Activated CD8-positive, alpha-beta T cell treated with anti-CD3 and anti-CD28 coated beads for 36 hours (primary cell): ENCODE results near the gene ABCG1. TPM values are rescaled to one million over a fixed set of nuclear protein-coding genes. Genes with fewer than 3 reads are reported as not detected.
A peak's percentile ranks its signal among the peaks of the same experiment; 100 is the strongest.

Experiments
- ATAC-seq: fragments of 200-7000 bp; cut with Tn5 transposase; one replicate; pipeline ENCODE4 v1.10.0; 2021; ENCODE audit warnings: mild to moderate bottlenecking, moderate library complexity
- CTCF ChIA-PET: fragments of 350-600 bp; sonication (Branson Sonifier 250); formaldehyde crosslinking; loops from one replicate; lab custom pipeline; 2021; ENCODE audit warnings: antibody characterized with exemption; lab: Charles Lee
- POLR2A ChIA-PET: fragments of 350-600 bp; sonication (Branson Sonifier 250); formaldehyde crosslinking; loops from one replicate; lab custom pipeline; 2021; ENCODE audit warnings: antibody characterized with exemption; lab: Charles Lee
- DNase-seq: peaks from one replicate; pipeline ENCODE4 v3.0.0-alpha.2; 2020
- H3K27ac Mint-ChIP-seq: one replicate; pipeline ENCODE4 v1.8.0; 2021; ENCODE audit warnings: mild to moderate bottlenecking, mixed read lengths
- H3K27me3 Mint-ChIP-seq: one replicate; pipeline ENCODE4 v1.8.0; 2021; ENCODE audit warnings: mixed read lengths
- H3K36me3 Mint-ChIP-seq: one replicate; pipeline ENCODE4 v1.8.0; 2021; ENCODE audit warnings: low read depth, mixed read lengths
- H3K4me1 Mint-ChIP-seq: one replicate; pipeline ENCODE4 v1.8.0; 2021; ENCODE audit warnings: low read depth, mixed read lengths
- H3K4me3 Mint-ChIP-seq: one replicate; pipeline ENCODE4 v1.8.0; 2021; ENCODE audit warnings: mild to moderate bottlenecking, moderate library complexity, mixed read lengths
- H3K9me3 Mint-ChIP-seq: one replicate; pipeline ENCODE4 v1.8.0; 2021; ENCODE audit warnings: mixed read lengths
- intact Hi-C: fragments of 100-400 bp; cut with micrococcal nuclease; formaldehyde crosslinking; loops from one replicate; pipeline ENCODE4 v1.10.0; 2022
- total RNA-seq, 2 experiments: library from RNA; stranded (reverse); gene quantifications; one replicate each; pipeline ENCODE4 v1.2.3, GENCODE V29; 2021
- TF ChIP-seq, protein P1 (sequence below): fragments of 200-600 bp; IDR thresholded peaks from one replicate; pipeline ENCODE4 v1.8.0; 2022; ENCODE audit warnings: antibody characterized with exemption, mild to moderate bottlenecking

Gene ABCG1
- total RNA-seq, 2 experiments from 2014 or later: 12.1 to 12.7 TPM

DNA sequence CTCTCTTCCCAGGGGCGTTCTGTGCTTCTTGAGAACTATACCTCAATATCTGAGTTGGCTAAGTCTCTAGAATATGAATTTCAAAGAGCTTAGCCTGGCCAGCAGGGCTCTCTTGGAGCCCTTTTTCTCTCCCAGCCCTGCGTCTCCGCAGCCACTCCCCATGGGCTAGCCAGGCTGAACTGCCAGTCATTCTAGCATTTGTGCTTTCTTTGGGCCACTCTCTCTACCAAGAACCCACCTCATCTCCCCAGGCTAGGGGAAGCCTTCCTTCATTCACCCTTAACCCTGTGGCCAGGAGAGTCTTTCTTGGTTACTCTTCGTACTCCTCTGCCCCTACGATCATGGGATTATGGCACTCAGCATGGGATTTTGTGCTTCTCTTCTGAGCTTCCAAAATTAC lies 18.2 kb downstream of the ABCG1 start:
- peaks cover 72% of the 10 kb centered on the region for H3K4me1 Mint-ChIP-seq
- intact Hi-C loops: loop anchor here (5.0 to 10.0 kb wide), 2 partner anchors 45 to 232 kb away; no protein-coding TSS in a partner anchor
- POLR2A ChIA-PET: interaction anchor here (1.3 to 9.6 kb wide), 8 partner anchors 9 to 167 kb away, joined by 6 to 110 read pairs (median 15); partner anchors contain the start of gene ABCG1

DNA sequence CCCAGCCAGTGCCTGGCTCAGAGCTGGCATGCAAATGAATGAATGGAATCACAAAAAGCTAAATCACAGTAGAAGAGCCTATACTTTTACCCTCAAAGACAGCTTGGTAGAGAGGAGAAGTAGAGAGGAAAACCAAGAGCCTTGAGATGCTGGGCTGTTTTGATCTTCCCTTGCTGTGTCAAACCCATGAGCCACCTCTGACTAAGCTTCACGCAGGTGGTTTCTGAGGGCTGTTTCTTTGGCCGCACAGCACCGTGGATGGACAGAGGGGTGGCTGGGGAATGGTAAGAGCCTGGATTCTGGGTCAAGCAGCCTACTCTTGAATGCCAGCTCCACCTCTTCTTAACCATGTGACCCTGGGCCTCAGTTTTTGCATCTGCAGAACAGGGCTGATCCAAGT lies 18.6 kb downstream of the ABCG1 start:
- intact Hi-C loops: loop anchor here (5.0 to 10.0 kb wide), 2 partner anchors 45 to 233 kb away; no protein-coding TSS in a partner anchor
- POLR2A ChIA-PET: interaction anchor here (0.8 to 9.6 kb wide), 11 partner anchors 9 to 290 kb away, joined by 3 to 110 read pairs (median 8); partner anchors contain the start of gene ABCG1
- H3K36me3 Mint-ChIP-seq: peaks cover 6% of the 10 kb centered on the region
- H3K4me1 Mint-ChIP-seq: peaks cover 71% of the 10 kb centered on the region
- H3K4me3 Mint-ChIP-seq: peak overlapping the region; percentile 67
- CTCF ChIA-PET: interaction anchor here (0.7 to 4.7 kb wide), 14 partner anchors 9 to 92 kb away, joined by 3 to 38 read pairs (median 8); no protein-coding TSS in a partner anchor
- H3K27me3 Mint-ChIP-seq: no peaks in the 10 kb centered on the region
- TF ChIP-seq, protein P1, sequence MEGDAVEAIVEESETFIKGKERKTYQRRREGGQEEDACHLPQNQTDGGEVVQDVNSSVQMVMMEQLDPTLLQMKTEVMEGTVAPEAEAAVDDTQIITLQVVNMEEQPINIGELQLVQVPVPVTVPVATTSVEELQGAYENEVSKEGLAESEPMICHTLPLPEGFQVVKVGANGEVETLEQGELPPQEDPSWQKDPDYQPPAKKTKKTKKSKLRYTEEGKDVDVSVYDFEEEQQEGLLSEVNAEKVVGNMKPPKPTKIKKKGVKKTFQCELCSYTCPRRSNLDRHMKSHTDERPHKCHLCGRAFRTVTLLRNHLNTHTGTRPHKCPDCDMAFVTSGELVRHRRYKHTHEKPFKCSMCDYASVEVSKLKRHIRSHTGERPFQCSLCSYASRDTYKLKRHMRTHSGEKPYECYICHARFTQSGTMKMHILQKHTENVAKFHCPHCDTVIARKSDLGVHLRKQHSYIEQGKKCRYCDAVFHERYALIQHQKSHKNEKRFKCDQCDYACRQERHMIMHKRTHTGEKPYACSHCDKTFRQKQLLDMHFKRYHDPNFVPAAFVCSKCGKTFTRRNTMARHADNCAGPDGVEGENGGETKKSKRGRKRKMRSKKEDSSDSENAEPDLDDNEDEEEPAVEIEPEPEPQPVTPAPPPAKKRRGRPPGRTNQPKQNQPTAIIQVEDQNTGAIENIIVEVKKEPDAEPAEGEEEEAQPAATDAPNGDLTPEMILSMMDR: no peak
- H3K27ac Mint-ChIP-seq: peak overlapping the region; percentile 93
- DNase-seq (peak; percentile 67), ATAC-seq (peak; percentile 10)
- H3K9me3 Mint-ChIP-seq: peaks cover 2% of the 10 kb centered on the region

More for the DNA sequence above, 18.2 kb downstream of the ABCG1 start:
- Mint-ChIP-seq H3K9me3 (peaks cover 4% of the 10 kb centered on the region), H3K27ac (peak overlapping the region; percentile 93), H3K36me3 (peaks cover 10% of the 10 kb centered on the region), H3K4me3 (peak overlapping the region; percentile 67), H3K27me3 (no peaks in the 10 kb centered on the region)
- TF ChIP-seq, protein P1: no peak
- no peak for DNase-seq
- CTCF ChIA-PET: interaction anchor here (0.7 to 4.7 kb wide), 13 partner anchors 8 to 92 kb away, joined by 3 to 38 read pairs (median 10); no protein-coding TSS in a partner anchor
- no peak for ATAC-seq

DNA sequence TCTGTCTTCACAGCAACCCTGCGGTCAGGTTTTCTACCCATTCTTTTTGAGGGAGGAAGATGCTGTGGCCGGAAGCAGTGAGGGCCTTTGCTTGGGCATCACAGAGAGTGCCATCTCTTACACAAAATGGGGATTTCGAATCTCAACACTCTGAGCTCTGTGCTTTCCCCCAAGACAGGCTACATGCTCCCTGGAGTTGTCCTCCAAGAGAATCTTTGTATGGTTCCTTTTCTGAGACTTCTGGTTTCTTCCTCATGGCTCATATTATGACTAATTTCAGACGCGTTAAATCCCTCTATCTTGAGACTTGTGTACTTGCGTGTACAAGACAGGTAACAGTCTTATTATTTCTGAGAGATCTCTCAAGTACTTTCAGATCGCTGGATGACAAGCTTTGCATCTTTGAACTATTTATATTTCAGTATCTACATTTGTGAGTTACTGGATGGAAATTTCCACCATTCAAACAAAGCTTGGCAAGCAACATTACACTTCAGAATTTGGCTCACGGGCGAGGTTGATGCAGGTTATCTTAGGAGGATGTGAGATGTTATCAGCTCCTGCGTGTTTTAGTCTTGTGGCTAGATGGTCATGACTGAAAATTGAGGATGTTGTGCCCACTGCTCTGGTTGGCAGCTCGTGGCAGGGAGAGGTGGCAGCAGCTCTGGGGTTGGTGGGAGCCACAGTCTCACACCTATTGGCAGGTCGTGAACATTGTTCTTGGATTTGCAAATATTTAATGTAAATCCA lies 19.4 kb downstream of the ABCG1 start:
- peak; percentile 65 for DNase-seq
- ATAC-seq: no peak
- CTCF ChIA-PET: interaction anchor here (0.8 to 4.7 kb wide), 21 partner anchors 9 to 99 kb away, joined by 3 to 38 read pairs (median 5); no protein-coding TSS in a partner anchor

DNA sequence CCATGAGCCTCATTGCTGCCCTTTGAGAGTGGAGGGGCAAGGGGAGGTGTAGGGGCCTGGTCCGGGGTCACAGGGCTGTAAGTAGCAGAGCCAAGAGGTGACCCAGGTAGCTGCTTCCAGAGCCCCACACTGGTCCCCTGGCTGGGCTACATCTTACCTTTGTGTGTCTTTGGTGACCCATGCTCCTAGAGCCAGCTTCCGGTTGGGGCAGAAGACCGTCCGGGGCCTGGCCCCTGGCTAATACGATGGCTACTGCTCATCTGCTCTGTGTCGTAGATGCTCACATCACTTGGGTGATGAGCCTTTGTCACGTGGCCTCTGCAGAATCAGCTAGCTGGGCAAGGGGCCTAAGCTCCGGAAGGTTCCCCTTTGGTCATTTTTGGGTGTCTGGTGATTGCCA lies 20.6 kb downstream of the ABCG1 start:
- ChIA-PET CTCF (interaction anchor here (1.3 to 4.7 kb wide), 9 partner anchors 11 to 94 kb away, joined by 3 to 38 read pairs (median 12); no protein-coding TSS in a partner anchor), POLR2A (interaction anchor here (0.8 to 9.6 kb wide), 7 partner anchors 9 to 310 kb away, joined by 3 to 110 read pairs (median 4); partner anchors contain the start of gene ABCG1)
- H3K4me1 Mint-ChIP-seq: peaks cover 53% of the 10 kb centered on the region
- ATAC-seq (no peak), DNase-seq (no peak)
- no peaks in the 10 kb centered on the region for H3K27me3 Mint-ChIP-seq
- H3K4me3 Mint-ChIP-seq: no peak overlapping the region
- no peak overlapping the region for H3K27ac Mint-ChIP-seq
- no peaks in the 10 kb centered on the region for H3K36me3 Mint-ChIP-seq
- intact Hi-C loops: loop anchor here (5.0 to 10.0 kb wide), 2 partner anchors 47 to 235 kb away; no protein-coding TSS in a partner anchor
- TF ChIP-seq, protein P1: no peak
- H3K9me3 Mint-ChIP-seq: no peaks in the 10 kb centered on the region

More for the DNA sequence above, 19.4 kb downstream of the ABCG1 start:
- POLR2A ChIA-PET: interaction anchor here (0.7 to 9.6 kb wide), 19 partner anchors 8 to 309 kb away, joined by 3 to 110 read pairs (median 6); partner anchors contain the start of gene ABCG1
- H3K27ac Mint-ChIP-seq: peak overlapping the region; percentile 93
- intact Hi-C loops: loop anchor here (5.0 to 10.0 kb wide), 2 partner anchors 46 to 234 kb away; no protein-coding TSS in a partner anchor
- no peaks in the 10 kb centered on the region for H3K9me3 Mint-ChIP-seq
- TF ChIP-seq, protein P1: no peak
- H3K36me3 Mint-ChIP-seq: no peaks in the 10 kb centered on the region
- peaks cover 64% of the 10 kb centered on the region for H3K4me1 Mint-ChIP-seq
- H3K27me3 Mint-ChIP-seq: no peaks in the 10 kb centered on the region
- peak overlapping the region; percentile 45 for H3K4me3 Mint-ChIP-seq
